GM12865 (cell line): ENCODE results near the gene EIPR1.
"Not testable (repeated sequence)": the region's sequence is repeated elsewhere in the genome, so short reads cannot be mapped to it uniquely, and the experiment has no call there.

Experiments used
- DNase-seq: peaks from one replicate; pipeline ENCODE4 v3.0.0; 2010; ENCODE audit warnings: low read depth
- H3K4me3 ChIP-seq: 2 replicates; pipeline ENCODE4 v1.5.1; 2011; ENCODE audit warnings: mild to moderate bottlenecking, low read depth, low read length, control low read depth
- TF ChIP-seq, protein P1 (sequence below): IDR thresholded peaks from 2 replicates; pipeline ENCODE4 v1.5.1; 2011; ENCODE audit warnings: low read length, control low read depth, low read depth, inconsistent platforms; ENCODE audit not compliant: insufficient read depth; ENCODE audit errors: missing control alignments

The EIPR1 gene

DNA sequence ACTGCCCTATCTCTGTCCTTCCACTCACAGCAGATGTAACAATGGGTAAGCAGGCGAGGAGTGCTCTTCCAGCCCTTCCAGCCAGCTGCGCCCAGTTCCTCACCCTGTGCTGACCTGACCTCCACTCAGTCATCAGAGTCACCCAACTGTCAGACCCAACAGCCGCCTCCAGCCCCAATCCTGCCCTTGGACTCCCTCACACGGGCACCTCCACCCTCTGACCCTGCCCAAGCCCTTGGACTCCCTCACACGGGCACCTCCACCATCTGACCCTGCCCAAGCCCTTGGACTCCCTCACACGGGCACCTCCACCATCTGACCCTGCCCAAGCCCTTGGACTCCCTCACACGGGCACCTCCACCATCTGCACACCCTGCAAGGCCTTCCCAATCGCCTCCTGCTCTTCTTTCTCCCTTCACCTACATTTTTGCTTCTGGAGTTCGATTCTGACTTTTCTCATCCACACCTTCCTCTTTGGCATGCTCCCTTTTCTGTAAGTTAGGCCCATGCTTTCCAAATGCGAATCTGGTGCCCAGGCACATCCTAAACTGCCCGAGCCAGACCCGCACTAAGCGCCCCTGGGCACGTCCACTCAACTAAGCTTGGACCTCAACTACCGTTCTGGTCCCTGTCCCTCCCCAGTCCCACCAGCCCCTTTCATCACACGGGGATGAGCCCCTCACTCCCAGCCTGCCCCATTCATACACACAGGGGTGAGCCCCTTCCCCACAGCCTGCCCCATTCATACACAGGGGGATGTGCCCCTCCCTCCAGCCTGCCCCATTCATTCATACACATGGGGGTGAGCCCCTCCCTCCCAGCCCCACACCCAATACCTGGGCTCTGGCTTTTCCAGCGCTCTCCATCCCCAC is 15.9 kb downstream of the EIPR1 start:
- TF ChIP-seq, protein P1, sequence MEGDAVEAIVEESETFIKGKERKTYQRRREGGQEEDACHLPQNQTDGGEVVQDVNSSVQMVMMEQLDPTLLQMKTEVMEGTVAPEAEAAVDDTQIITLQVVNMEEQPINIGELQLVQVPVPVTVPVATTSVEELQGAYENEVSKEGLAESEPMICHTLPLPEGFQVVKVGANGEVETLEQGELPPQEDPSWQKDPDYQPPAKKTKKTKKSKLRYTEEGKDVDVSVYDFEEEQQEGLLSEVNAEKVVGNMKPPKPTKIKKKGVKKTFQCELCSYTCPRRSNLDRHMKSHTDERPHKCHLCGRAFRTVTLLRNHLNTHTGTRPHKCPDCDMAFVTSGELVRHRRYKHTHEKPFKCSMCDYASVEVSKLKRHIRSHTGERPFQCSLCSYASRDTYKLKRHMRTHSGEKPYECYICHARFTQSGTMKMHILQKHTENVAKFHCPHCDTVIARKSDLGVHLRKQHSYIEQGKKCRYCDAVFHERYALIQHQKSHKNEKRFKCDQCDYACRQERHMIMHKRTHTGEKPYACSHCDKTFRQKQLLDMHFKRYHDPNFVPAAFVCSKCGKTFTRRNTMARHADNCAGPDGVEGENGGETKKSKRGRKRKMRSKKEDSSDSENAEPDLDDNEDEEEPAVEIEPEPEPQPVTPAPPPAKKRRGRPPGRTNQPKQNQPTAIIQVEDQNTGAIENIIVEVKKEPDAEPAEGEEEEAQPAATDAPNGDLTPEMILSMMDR = no peak
- no peak for DNase-seq
- no peak overlapping the region for H3K4me3 ChIP-seq

DNA sequence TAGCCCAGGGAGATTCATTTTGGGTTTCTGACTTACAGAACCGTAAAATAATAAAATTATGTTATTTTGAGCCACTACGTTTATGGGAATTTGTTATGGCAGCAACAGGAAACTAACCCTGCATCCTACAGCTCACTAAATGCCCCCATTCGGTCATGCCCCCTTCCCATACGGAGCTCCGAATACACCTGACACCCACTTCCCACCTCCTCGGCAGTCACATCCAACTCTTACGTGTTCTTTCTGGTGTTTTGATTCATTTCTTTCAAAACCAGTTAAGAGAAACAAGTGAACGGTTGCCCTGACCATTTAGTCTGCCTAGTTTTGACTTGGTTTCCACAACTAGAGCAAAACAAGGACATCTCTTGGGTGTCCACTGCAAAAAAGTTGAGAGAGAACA is 19.7 kb downstream of the EIPR1 start:
- no peak for DNase-seq
- TF ChIP-seq, protein P1 = no peak
- H3K4me3 ChIP-seq = no peak overlapping the region

DNA sequence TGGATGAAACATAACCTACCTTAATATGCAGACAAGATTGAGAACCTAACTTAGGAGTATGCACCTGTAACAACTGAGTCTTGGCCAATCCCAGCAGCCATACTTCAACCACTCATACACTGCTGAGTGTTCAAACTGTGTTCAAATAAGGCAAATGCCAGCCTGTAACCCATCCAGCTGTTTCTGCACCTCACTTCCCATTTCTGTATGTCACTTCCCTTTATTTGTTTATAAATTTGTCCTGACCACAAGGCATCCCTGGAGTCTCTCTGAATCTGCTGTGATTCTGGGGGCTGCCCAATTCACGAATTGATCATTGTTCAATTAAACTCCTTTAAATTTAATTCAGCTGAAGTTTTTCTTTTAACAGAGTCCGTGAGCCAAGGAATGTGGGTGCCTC is 20.2 kb downstream of the EIPR1 start:
- not testable (repeated sequence) for H3K4me3 ChIP-seq, DNase-seq

DNA sequence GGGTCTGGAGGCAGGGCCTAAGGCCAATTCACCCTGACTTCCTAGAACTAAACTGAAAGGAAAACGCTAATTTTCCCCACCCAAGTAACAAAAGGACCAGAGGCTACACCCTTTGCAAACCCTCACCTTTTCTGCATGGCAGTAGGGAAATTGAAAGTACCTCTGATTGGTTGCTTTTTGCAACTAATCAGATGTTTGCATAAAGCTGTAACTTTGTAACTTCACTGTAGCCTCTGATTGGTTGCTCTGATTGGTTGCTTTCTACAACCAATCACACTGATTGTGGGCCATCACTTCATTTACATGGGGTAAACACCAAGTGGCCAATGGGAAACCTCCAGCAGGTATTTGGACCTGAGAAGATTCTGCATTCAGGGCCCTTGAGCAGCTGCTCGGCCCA is 20.8 kb downstream of the EIPR1 start:
- H3K4me3 ChIP-seq = no peak overlapping the region
- DNase-seq = no peak
- TF ChIP-seq, protein P1 = no peak

DNA sequence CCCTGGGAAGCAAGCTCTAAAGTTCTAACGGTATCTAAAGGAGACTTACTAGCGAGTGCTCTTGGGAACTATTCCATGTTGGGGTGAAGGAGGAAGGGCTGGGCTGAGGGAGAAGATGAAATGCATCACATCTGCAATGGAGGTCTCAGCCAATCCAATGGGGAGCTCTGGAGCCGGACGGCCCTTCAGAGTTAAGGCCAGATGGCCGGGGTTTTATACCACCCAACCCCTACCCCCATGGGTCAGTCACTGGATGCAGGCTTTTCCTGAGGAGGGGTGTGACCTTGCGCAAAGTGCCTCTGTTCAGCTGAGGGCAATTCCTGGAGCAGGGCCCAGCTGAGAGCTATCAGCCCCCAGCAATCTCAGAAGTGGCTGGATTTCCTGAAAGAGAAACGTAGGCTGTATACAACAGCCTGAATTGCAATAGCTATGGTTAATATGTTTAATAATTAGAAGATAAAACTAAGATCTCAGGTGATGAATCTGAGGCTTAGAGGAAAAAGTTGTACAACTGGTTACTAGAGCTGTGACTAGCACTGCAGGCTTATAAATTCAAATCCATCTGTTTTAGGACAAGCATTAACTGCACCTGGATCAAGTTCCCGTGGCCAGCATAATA is 21.6 kb downstream of the EIPR1 start:
- TF ChIP-seq, protein P1 = no peak
- no peak overlapping the region for H3K4me3 ChIP-seq
- DNase-seq = no peak

DNA sequence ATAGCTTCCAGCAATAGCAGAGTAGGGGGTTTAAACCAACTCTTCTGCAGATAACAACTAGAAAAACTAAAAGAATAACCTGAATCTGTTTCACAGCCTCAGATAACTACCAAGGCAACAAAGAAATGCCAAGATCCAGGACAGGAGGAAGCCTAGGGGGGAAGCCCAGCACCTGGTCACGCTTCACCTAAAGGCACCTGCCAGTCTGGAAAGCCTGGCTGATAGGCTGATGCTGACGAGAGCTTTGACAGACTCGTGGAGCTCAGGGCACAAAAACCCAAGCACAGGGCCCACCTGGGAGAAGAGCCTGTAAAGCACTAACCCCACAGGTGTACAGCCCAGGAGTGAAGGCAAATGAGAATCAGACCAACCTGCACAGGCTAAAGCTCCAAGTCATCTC is 22.6 kb downstream of the EIPR1 start:
- no peak overlapping the region for H3K4me3 ChIP-seq
- no peak for DNase-seq
- TF ChIP-seq, protein P1 = no peak

DNA sequence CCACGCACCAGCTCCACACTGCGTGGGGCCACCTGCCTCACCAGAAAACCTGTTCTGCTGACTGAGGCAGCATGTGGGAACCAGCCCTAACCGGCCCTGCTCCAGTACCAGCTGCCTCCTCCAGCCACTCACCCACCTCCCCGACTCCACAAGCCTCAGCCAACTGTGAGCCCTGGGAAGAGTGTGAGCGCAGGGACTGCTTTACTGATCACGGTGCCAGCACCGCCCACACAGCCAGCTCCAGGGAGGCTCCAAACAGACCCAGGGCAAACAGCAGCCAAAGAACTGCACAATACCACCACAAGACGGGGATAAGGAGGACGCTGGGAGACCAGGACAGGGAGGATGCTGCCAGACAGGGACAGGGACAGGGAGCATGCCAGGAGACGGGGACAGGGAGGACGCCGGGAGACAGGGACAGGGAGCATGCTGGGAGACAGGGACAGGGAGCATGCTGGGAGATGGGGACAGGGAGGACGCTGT is 28.4 kb downstream of the EIPR1 start:
- no peak overlapping the region for H3K4me3 ChIP-seq
- no peak for DNase-seq
- TF ChIP-seq, protein P1 = no peak
